HG02885 (cell line): Measurements from ENCODE around the gene RAB36.

Experiments used
- ATAC-seq: cut with Tn5 transposase; IDR thresholded peaks from one replicate; pipeline ENCODE4 v1.9.1; 2021; ENCODE audit warnings: mild to moderate bottlenecking; ENCODE audit not compliant: unreplicated experiment, poor library complexity

The RAB36 gene

GRCh38 chr22:23107487-23108248, 37.6 kb upstream of the RAB36 start:
- no peak for ATAC-seq

DNA sequence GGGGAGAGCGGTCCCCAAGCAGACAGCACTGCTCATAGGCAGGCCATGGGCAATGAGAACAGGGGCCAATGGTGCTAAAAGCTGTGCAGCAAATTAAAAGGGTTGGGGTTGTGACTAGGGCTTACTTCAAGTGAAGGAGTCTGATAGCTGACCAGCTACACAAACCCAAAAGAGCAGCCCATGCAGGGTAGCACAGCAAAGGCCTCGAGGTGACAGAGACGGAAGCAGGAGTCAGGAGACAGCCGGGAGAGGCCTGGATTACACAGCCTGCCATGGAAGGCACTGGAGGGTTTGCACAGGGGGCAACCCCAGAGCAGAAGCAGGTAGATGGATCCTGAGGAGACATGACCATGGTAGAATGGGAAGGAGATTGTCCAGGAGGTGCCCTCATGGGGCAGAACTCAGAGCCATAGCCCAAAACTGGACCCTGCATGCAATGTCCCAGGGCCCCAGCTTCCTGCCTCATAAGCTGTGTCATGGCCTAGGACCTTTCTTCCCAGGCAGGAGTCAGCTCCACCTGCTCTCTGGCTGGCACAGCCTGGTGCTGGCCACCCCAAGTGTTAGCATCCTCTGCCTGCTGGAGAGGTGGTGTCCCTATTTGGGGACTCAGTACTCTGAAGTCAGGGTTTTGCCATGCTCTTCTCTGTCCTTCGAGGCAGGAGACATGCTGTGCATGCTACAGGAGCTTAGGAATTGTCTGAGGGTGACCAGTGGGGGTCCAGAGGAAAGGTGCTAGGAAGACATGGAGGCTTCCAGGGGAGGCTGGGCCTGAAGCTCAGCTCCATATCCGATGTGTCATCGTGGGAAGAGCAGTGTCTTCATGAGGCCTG, 36.8 kb upstream of the RAB36 start:
- no peak for ATAC-seq

GRCh38 chr22:23109079-23109347, 36.3 kb upstream of the RAB36 start:
- ATAC-seq: no peak

DNA sequence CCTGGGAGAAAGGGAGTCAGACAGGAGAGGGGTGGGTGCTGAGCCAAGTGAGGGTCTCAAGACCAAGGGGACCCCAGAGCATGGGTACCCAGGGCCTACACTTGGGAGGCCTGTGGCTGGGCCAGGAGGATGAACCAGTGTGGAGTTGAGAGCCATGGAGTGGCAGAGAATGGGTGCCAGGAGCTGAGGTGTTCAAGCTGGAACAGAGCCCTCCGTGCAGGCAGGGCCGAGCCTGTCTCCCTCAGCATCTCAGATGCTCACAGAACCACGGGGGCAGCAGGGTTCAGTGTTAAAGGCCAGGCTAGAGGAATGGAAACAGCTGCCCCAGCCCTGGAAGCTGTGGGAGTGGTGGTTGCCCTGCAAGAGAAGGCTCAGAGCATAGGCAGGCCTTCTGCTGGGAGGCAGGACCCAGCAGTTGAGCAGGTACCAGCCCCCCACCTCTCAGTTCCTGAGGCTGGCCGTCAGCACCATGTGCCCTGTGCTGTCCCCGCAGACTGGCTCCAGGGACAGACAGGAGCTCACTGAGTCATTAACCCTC, 35.8 kb upstream of the RAB36 start:
- ATAC-seq: no peak

GRCh38 chr22:23110190-23110921, 34.9 kb upstream of the RAB36 start:
- ATAC-seq: no peak

DNA sequence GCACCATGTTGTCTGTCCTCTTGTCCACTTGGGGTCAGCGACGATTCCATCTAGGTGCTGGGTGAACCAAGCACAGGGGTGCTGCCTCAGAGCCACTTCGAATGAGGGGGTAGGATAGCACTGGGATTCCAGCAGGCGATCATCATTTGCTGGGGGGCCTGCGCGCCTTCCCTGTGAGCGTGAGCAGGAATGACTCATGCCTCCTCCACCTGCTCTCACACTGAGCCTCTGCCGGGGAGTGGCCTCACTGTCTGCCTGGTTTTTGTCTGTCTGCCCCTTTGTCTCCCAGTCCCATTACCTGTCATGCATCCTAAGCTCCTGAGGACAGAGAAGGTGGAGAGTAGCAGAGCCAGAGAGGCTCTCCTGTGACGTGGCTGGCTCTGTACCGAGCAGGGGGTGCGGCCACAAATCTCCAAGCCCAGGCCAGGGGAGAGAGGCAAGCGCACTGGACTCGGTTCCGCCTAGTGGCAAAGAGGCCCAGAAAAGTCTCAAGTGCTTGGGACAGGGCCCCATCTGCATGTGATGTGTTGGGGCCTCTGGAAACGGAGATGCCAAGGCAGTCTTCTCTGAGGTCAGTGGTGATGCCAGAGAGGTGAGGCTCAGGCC, 34.3 kb upstream of the RAB36 start:
- no peak for ATAC-seq

GRCh38 chr22:23112472-23113012, 32.7 kb upstream of the RAB36 start:
- ATAC-seq: no peak

DNA sequence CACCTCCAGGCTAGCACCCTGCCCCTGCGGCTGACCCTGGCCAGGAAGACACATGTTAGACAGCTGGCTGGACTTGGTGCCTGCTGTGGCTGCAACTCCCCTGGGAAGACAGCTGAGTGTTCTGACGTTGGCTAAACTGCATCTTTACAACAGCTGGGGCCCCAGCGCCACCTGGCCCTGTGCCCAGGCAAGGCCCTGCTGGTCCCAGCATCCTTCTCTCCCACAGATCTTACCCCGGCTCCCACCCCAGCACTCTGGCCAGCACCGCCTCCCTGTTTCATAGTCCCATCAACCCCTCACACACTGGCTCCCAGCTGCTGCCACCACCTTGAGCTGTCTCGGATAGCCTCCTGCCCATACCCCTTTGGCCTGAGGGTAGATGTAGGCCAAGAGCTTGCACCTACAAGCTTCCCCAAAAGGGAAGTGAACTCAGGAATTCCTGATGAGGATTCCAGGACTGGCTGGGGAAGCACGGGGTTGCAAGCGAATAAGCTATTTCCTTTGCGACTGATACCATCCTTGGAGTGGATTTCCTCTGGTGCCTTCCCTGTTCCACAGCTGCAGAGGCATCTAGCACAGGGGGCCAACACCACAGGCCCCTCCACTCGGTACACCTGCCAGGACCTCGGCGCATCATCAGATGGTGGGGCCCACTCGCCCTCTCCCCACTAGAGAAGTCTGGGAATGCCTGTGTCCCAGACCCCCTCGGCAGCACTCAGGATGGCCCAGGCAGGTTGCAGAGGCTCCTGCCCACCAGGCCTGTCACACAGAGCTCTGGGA, 32.0 kb upstream of the RAB36 start:
- ATAC-seq: no peak

DNA sequence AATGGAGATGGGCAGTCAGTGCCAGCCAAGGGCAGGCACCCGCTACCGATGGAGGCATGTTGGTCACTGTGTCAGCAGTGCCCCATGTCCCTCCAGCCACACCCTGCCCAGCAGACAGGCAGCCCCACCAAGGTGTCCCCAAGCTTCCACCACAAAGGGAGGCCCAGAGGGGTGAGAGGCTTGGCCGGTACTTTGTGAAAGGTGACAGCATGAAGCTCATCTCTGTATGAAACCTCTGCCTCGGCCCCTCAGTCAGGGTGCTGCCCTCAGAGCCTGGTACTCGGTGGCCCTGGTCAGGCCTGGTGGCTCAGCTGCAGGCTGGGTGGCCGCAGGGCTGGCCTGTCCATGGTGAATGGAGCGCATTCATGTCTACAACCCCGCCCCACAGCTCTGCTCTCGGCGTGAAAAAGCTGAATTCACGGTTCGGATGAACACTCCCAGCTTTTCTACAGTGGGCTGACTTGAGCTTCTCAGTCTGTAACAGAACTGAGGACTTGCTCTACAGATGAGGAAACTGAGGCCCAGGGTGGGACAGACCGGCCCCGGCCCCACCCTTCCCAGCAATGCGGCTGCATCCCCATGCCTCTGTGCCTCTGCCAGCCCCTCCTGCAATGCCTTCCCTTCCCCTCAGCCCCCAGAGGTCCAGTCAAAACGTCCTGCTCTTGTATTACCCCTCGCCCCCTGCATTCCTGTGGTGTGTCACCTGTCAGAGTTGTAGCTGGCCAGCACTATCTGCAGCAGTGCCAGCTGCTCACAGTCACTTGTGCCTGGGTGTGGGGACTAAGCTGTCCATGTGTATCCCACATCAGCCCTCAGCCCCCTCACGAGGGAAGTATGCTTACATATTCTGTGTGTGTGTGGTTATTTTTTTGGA, 31.2 kb upstream of the RAB36 start:
- ATAC-seq: no peak

- ATAC-seq: no peak
Measured at GRCh38 chr22:23114721-23115020, 30.6 kb upstream of the RAB36 start.

DNA sequence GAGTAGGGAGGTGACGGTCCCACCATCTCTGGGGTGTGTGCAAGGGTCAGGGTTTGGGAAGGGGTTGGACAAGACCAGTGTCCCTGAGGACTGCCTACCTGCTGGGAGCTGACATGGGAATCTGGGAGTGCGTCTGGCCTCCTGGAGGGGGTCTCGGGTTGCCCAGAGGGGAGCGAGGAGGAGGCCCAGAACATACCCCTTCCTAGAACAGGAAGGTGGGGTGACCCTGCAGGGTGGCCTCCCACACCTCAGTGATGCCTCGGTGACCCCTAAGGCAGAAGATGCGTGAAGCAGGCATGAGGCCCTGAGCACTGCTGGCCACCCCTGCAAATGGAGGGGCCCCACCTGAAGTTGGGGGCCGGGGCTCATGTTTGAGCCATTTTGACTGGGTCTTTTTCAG, 29.9 kb upstream of the RAB36 start:
- no peak for ATAC-seq

- ATAC-seq: no peak
Measured at GRCh38 chr22:23115825-23116494, 29.3 kb upstream of the RAB36 start.

DNA sequence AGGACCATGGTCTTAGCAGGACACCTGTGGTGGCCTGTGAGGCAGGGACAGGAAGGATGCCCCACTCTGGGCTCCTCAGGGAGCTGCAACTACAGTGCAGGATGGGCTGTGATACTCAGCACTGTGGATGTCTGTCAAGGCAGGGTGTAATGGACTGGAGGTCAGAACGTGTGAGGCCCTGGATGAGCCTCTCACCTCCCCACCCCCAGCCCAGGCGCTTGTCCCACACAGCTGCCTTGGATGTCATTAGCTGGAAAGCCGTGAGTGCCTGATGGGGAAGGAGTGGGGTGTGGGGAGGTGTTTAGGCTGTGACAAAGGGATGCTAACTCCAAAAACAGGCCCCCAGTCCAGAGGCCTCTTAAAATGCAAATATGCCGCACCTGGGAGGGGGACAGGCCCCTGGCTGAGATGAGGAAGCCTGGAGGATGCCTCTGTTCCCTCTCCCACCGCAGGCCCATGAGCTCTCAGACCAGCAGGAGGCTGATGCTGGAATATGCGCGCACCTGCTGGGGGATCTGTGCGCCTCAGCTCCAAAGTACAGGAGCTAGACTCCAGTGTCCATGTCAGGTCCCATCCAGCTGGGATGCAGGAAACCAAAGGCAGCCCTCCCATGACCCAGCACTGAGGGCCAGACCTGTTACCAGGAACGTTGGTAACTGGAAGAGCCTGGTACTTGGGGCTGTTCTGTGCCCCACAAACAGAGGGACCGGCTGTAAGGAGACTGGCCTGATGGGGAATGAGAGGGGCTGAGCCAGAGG, 28.6 kb upstream of the RAB36 start:
- ATAC-seq: no peak

DNA sequence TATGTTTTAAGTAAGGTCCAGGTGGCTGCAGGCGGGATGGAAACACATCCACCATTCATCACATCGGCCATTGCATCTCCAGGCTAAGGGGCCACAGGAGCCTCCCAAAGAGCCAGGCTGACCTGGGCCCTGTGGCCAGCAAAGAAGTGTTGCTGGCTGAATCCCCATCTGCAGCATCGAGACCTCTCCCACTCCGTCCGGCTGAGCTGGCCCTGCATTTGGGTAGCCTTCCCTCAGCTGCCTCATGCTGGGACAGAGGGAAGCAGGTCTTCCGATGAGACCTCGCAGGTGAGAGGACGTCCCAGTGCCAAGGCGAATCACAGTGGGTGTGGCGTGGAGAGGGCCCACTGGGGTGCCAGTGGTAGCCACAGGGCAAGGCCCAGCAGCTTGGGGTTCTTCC, 28.0 kb upstream of the RAB36 start:
- ATAC-seq: no peak

- no peak for ATAC-seq
Measured at GRCh38 chr22:23117891-23118646, 27.2 kb upstream of the RAB36 start.

GRCh38 chr22:23118647-23119493, 26.4 kb upstream of the RAB36 start:
- no peak for ATAC-seq
